SKM-1 (cell line): ENCODE measurements around the gene SPHK1.
"Not testable (repeated sequence)": the region's sequence is repeated elsewhere in the genome, so short reads cannot be mapped to it uniquely, and the experiment has no call there.

Source experiments
- DNase-seq: peaks from one replicate; lab custom pipeline; 2025; ENCODE audit not compliant: unreplicated experiment; lab: John Stamatoyannopoulos, UW

SPHK1 gene, protein sequence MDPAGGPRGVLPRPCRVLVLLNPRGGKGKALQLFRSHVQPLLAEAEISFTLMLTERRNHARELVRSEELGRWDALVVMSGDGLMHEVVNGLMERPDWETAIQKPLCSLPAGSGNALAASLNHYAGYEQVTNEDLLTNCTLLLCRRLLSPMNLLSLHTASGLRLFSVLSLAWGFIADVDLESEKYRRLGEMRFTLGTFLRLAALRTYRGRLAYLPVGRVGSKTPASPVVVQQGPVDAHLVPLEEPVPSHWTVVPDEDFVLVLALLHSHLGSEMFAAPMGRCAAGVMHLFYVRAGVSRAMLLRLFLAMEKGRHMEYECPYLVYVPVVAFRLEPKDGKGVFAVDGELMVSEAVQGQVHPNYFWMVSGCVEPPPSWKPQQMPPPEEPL

GRCh38 chr17:76384222-76384986 is at the start of gene SPHK1:
TSS of gene SPHK1 (plus strand) at chr17:76384609. CDS start at chr17:76385645, 1,036 bp downstream.
- no peak for DNase-seq

DNA sequence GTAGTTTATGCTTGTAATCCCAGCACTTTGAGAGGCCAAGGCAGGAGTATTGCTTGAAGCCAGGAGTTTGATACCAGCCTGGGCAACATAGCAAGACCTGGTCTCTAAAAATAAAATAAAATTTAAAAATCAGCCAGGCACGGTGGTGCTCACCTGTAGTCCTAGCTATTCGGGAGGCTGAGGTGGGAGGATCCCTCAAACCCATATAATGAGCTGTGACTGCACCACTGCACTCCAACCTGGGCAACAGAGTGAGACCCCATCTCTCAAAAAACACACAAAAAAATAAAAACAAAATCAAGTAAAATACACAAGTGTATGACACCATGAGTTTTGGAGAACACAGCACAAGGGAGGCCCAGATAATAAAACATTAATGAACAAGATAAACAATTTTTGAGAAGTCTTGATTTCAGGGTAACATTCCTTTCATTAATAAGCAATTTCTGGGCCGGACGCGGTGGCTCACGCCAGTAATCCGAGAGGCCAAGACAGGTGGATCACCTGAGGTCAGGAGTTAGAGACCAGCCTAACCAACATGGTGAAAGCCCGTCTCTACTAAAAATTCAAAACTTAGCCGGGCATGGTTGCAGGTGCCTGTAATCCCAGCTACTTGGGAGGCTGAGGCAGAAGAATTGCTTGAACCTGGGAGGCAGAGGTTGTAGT is 48.6 kb upstream of the SPHK1 start:
- no peak for DNase-seq

GRCh38 chr17:76336756-76337412 is 47.5 kb upstream of the SPHK1 start:
- no peak for DNase-seq

DNA sequence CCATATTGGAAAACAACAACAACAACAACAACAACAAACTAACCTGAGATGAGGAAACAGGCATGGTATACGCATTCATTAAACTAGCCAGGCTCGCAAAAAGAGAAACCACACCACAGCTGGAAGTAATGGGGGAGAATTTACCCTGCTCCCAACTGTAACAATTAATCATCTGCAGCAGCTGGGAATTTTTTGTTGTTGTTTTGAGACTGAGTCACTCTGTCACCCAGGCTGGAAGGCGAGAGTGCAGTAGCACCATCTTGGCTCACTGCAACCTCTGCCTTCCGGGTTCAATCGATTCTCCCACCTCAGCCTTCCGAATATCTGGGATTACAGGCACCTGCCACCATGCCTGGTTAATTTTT is 47.0 kb upstream of the SPHK1 start:
- no peak for DNase-seq

- DNase-seq: no peak
These were observed 43.1 kb upstream of the SPHK1 start for GRCh38 chr17:76341301-76341700.

- no peak for DNase-seq
These were observed 41.3 kb upstream of the SPHK1 start for GRCh38 chr17:76343106-76343505.

DNA sequence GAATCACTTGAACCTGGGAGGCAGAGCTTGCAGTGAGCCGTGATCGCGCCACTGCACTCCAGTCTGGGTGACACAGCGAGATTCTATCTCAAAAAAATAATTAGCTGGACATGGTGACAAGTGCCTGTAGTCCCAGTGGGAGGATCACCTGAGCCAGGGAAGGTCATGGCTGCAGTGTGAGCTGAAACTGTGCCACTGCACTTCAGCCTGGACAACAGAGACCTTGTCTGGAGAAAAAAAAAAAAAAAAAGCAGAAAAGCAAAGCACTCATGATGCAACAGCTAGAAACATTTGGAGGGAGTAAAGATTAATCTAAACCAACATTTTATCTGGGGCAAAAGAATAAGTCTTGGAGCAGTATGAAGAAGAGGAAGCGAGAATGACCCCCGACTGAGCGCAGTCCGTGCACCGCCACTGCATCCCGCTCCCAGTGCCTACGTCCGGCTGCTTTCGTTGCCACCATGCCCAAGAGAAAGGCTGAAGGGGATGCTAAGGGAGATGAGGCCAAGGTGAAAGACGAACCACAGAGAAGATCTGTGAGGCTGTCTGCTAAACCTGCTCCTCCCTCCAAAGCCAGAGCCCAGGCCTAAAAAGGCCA is 38.9 kb upstream of the SPHK1 start:
- no peak for DNase-seq

DNA sequence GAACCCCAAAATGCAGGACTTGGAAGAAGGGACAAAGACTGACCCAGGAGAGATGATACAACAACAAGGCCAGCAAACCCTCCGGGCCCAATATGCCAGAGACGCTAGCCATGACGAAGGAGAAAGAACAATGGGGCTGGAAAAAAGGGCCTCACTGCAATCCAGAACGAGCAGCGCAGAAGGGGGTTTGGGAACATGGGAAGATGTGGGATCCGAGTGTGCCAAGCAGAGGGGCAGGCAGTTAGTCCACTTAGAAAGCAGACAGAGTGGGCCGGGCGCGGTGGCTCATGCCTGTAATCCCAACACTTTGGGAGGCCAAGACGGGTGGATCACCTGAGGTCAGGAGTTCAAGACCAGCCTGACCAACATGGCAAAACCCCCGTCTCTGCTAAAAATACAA is 37.5 kb upstream of the SPHK1 start:
- DNase-seq: not testable (repeated sequence)

DNA sequence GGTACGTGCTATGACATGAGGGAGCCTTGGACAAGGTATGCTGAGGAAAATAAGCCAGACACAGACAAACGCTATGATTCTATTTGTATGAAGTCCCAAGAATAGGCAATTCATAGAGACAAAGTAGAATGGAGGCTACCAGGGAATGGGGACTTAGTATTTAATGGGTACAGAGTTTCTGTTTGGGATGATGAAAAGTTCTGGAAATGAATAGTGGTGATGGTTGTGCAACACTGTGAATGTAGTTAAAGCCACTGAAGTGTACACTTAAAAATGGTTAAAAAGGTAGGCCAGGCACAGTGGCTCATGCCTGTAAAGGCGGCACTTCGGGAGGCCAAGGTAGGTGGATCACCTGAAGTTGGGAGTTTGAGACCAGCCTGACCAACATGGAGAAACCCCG is 33.9 kb upstream of the SPHK1 start:
- no peak for DNase-seq

DNA sequence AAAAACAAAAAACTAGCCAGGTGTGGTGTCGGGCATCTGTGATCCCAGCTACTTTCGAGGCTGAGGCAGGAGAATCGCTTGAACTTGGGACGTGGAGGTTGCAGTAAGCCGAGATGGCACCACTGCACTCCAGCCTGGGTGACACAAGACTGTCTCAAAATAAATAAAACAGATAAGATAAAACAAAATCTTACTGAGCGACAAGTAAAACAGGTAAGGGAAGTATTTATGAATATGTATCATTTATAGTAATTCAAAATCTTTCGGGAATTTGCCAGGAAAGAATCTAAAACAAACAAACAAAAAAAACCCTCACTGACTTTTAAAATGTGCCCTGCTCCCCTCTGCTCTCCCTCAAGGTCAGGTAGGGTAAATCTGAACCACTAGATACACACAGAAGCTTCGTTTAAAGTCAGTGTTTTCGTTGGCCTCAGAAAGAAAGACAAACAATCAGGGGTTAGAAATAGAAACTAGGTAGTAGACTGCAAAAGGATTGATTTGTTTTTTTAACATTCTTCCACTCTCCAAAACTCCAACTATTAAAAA is 32.8 kb upstream of the SPHK1 start:
- no peak for DNase-seq

DNA sequence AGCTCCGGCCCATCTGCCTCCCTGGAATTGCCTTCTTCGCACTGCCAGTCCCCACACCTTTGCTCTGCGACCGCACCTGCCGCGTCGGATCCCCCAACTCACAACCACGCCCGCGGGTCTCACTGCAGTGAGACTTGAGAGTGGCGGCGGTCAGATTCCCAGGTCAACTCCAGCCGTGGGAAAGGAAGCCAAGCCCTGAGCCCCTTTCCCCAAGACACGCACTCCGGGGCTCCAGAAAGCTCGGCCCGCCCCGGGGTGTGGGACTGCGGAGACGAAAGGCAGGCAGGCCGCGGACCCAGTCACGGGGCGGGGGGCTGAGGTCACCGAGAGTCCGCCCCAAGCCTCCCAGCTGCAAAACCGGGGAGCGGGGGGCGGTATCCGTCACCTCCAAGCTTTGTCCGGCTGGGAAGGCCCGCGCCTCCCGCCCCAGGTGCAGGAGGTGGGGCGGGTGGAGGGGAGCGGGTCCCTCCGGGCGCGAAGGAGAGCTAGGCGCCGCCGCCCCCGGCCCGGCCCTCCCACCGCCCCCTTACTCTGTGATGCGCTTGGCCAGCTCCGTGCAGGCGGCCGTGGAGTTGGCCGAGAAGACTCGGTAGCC is 31.3 kb upstream of the SPHK1 start:
- no peak for DNase-seq

DNA sequence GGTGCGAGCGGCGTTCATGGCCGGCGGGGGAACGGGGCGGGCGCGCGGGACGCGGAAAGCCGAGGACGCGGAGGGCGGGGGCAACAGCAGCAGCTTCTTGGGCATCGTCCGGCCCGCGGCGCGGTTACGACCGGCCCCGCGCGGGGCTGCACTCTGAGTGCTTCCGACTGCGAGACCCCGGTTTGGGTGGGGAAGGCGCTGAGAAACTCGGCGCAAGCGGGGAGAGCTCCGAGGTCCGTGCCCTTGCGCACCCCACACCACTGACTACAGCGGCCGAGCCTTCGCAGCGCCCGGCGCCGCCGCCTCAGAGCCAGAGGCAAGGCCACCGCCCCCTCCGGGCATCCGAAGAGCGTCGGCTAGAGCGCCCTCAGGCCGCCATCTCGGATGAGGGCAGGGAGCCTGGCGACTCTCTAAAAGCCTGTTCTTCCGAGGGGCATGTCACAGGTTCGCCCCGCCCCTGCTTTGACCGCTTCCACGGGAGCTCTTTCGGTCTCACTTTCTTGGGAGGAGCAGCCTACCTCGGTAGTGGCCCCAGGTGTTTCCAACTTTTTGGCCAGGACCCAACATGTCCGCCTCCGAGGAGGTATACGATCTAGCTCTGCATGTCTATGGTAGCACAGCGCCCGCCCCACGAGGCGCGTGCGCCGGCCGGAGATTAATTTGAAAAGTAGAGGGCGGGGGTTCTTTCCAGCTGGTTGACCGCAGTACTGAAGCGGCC is 30.7 kb upstream of the SPHK1 start, which contains the start of gene PRPSAP1:
Gene PRPSAP1, minus strand, starts transcription at position 318 of the 718 bp plus-strand sequence. Its CDS starts 213 bp downstream, at position 105.
- DNase-seq: peak; percentile 81

- DNase-seq: no peak
These were observed 30.1 kb upstream of the SPHK1 start for GRCh38 chr17:76354317-76354729.

GRCh38 chr17:76354747-76355310 is 29.6 kb upstream of the SPHK1 start:
- DNase-seq: no peak

- DNase-seq: no peak
These were observed 27.5 kb upstream of the SPHK1 start for GRCh38 chr17:76356803-76357456.

DNA sequence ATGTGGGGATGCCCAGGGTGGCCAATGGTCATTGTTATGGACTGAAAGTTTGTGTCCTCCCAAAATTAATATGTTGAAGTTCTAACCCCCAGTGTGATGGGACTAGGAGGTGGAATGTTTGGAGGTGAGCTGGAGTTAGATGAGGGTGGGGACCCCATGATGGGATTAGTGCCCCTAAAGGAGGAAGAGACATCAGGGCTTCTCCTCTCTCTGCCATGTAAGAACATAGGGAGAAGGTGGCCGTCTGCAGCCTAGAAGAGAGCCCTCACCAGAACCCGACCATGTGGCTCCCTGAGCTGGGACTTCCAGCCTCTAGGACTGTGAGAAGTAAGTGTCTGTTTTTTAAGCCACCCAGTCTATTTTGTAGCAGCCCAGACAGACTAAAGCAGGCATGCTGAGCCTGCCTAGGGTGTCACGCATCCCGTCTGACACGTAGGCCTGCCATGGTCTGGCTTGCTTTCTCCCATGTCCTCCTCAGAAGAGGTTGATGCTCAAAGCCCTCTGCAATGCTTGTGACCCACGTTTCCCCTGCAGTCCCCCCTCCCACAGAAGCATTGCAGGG is 26.7 kb upstream of the SPHK1 start:
- no peak for DNase-seq

DNA sequence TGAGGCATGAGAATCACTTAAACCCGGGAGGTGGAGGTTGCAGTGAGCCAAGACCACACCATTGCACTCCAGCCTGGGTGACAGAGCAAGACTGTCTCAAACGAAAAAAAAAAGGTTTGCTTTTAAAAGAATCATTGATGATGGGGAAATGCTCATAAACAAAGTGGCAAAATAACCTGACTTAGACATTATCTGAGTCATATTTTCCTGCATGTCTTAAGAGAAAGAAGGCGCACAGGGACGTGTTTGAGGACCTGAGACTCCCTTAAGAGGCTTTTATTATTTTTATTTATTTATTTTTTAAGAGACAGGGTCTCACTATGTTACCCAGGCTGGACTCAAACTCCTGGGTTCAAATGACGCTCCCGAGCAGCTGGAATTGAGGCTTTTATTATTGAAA is 25.0 kb upstream of the SPHK1 start:
- DNase-seq: no peak

DNA sequence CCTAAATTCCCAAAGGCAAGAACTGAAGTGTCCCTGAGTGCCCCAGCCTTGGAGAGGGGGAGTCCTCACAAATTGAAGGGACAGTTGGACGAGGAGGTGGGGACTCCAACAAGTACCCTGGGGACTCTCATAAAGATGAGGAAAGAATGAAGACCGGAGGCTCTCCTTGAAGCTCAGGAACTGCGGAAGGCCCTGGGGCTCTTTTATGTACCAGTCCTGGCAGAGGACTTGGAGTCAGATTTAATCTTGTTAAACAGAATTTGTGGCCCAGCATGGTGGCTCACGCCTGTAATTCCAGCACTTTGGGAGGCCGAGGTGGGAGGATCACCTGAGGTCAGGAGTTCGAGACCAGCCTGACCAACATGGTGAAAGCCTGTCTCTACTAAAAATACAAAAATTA is 24.6 kb upstream of the SPHK1 start:
- DNase-seq: not testable (repeated sequence)
